Effector memory CD8-positive, alpha-beta T cell (primary cell): ENCODE results near the gene FALEC.

Source experiments
- ATAC-seq: fragments of 150-1000 bp; cut with Tn5 transposase; replicated peaks from 2 replicates; pipeline ENCODE4 v1.10.0; 2021; ENCODE audit warnings: mild to moderate bottlenecking, moderate library complexity
- DNase-seq, 3 experiments: peaks; one replicate each; pipeline ENCODE4 v3.0.0; 2021
- H3K27ac Mint-ChIP-seq, 2 donors: one replicate each; pipeline ENCODE4 v1.8.0; 2022; ENCODE audit warnings: mild to moderate bottlenecking in 2 of 2, mixed read lengths in 2 of 2, moderate library complexity in 2 of 2
- H3K27me3 Mint-ChIP-seq, 2 donors: one replicate each; pipeline ENCODE4 v1.8.0; 2022; ENCODE audit warnings: mixed read lengths in 2 of 2
- H3K36me3 Mint-ChIP-seq: one replicate; pipeline ENCODE4 v1.8.0; 2022; ENCODE audit warnings: mild to moderate bottlenecking, moderate library complexity, mixed read lengths; ENCODE audit not compliant: insufficient read depth
- H3K4me1 Mint-ChIP-seq, 2 donors: one replicate each; pipeline ENCODE4 v1.8.0; 2022; ENCODE audit warnings: low read depth in 2 of 2, mixed read lengths in 2 of 2
- H3K4me3 Mint-ChIP-seq, 2 donors: one replicate each; pipeline ENCODE4 v1.8.0; 2022; ENCODE audit warnings: mild to moderate bottlenecking in 2 of 2, mixed read lengths in 2 of 2, moderate library complexity in 2 of 2
- H3K9me3 Mint-ChIP-seq, 2 donors: one replicate each; pipeline ENCODE4 v1.8.0; 2022; ENCODE audit warnings: mixed read lengths in 2 of 2

The FALEC gene

GRCh38 chr1:150552911-150553289 lies 37.3 kb downstream of the FALEC start:
- Mint-ChIP-seq H3K4me3 (no peak overlapping the region), H3K27ac (no peak overlapping the region), H3K4me1 (peaks cover 17 to 19% of the 10 kb centered on the region in 2 donors), H3K27me3 (peaks cover 7 to 13% of the 10 kb centered on the region in 2 donors), H3K36me3 (peaks cover 22% of the 10 kb centered on the region), H3K9me3 (no peaks in the 10 kb centered on the region)
- DNase-seq (no peak), ATAC-seq (no peak)

GRCh38 chr1:150553392-150554085 lies 38.0 kb downstream of the FALEC start:
- DNase-seq (no peak), ATAC-seq (no peak)
- H3K9me3 Mint-ChIP-seq, result no peaks in the 10 kb centered on the region
- peaks cover 7 to 13% of the 10 kb centered on the region in 2 donors for H3K27me3 Mint-ChIP-seq
- peaks cover 22% of the 10 kb centered on the region for H3K36me3 Mint-ChIP-seq
- peaks cover 15 to 16% of the 10 kb centered on the region in 2 donors for H3K4me1 Mint-ChIP-seq
- no peak overlapping the region for H3K4me3 Mint-ChIP-seq
- no peak overlapping the region for H3K27ac Mint-ChIP-seq

GRCh38 chr1:150554086-150554452 lies 38.5 kb downstream of the FALEC start:
- H3K9me3 Mint-ChIP-seq, result no peaks in the 10 kb centered on the region
- ATAC-seq, result no peak
- H3K36me3 Mint-ChIP-seq, result peaks cover 22% of the 10 kb centered on the region

GRCh38 chr1:150555198-150555970 lies 39.8 kb downstream of the FALEC start:
- DNase-seq (no peak), ATAC-seq (no peak)
- no peaks in the 10 kb centered on the region for H3K9me3 Mint-ChIP-seq
- H3K27ac Mint-ChIP-seq, result peak overlapping the region in 1 of 2 donors; percentile 51
- H3K4me3 Mint-ChIP-seq, result no peak overlapping the region
- peaks cover 25% of the 10 kb centered on the region for H3K36me3 Mint-ChIP-seq
- H3K27me3 Mint-ChIP-seq, result peaks cover 0 to 4% of the 10 kb centered on the region in 2 donors
- H3K4me1 Mint-ChIP-seq, result peaks cover 15 to 17% of the 10 kb centered on the region in 2 donors

More at GRCh38 chr1:150554086-150554452, 38.5 kb downstream of the FALEC start:
- Mint-ChIP-seq H3K27me3 (peaks cover 7 to 13% of the 10 kb centered on the region in 2 donors), H3K4me3 (no peak overlapping the region), H3K27ac (no peak overlapping the region), H3K4me1 (peaks cover 15% of the 10 kb centered on the region in 2 donors)
- no peak for DNase-seq

- no peak overlapping the region for H3K4me3 Mint-ChIP-seq
These were observed 40.7 kb downstream of the FALEC start for GRCh38 chr1:150555971-150556865.

GRCh38 chr1:150557065-150557600 lies 41.6 kb downstream of the FALEC start:
- no peak overlapping the region for H3K27ac Mint-ChIP-seq
- no peaks in the 10 kb centered on the region for H3K27me3 Mint-ChIP-seq
- H3K4me1 Mint-ChIP-seq, result peaks cover 20 to 29% of the 10 kb centered on the region in 2 donors
- H3K36me3 Mint-ChIP-seq, result peaks cover 33% of the 10 kb centered on the region
- no peak overlapping the region for H3K4me3 Mint-ChIP-seq
- no peaks in the 10 kb centered on the region for H3K9me3 Mint-ChIP-seq
- DNase-seq (no peak), ATAC-seq (no peak)

More at GRCh38 chr1:150555971-150556865, 40.7 kb downstream of the FALEC start:
- peaks cover 20 to 23% of the 10 kb centered on the region in 2 donors for H3K4me1 Mint-ChIP-seq
- no peaks in the 10 kb centered on the region for H3K27me3 Mint-ChIP-seq
- no peak for ATAC-seq
- no peaks in the 10 kb centered on the region for H3K9me3 Mint-ChIP-seq
- H3K27ac Mint-ChIP-seq, result peak overlapping the region in 1 of 2 donors; percentile 51
- H3K36me3 Mint-ChIP-seq, result peaks cover 27% of the 10 kb centered on the region
- no peak for DNase-seq

GRCh38 chr1:150557813-150558212 lies 42.3 kb downstream of the FALEC start:
- no peaks in the 10 kb centered on the region for H3K27me3 Mint-ChIP-seq
- no peaks in the 10 kb centered on the region for H3K9me3 Mint-ChIP-seq
- no peak for DNase-seq
- H3K36me3 Mint-ChIP-seq, result peaks cover 39% of the 10 kb centered on the region
- H3K27ac Mint-ChIP-seq, result no peak overlapping the region
- H3K4me1 Mint-ChIP-seq, result peaks cover 24 to 29% of the 10 kb centered on the region in 2 donors
- ATAC-seq, result no peak
- no peak overlapping the region for H3K4me3 Mint-ChIP-seq

- H3K9me3 Mint-ChIP-seq, result no peaks in the 10 kb centered on the region
- H3K36me3 Mint-ChIP-seq, result peaks cover 44% of the 10 kb centered on the region
- H3K4me1 Mint-ChIP-seq, result peaks cover 29 to 34% of the 10 kb centered on the region in 2 donors
- DNase-seq, result no peak
- H3K27me3 Mint-ChIP-seq, result no peaks in the 10 kb centered on the region
- no peak overlapping the region for H3K4me3 Mint-ChIP-seq
- ATAC-seq, result no peak
- no peak overlapping the region for H3K27ac Mint-ChIP-seq
These were observed 42.8 kb downstream of the FALEC start for GRCh38 chr1:150558303-150558704.

GRCh38 chr1:150558761-150559655 lies 43.5 kb downstream of the FALEC start:
- H3K4me3 Mint-ChIP-seq, result peak overlapping the region in 1 of 2 donors; percentile 86
- DNase-seq (no peak), ATAC-seq (no peak)
- H3K36me3 Mint-ChIP-seq, result peaks cover 51% of the 10 kb centered on the region
- H3K9me3 Mint-ChIP-seq, result no peaks in the 10 kb centered on the region
- H3K4me1 Mint-ChIP-seq, result peaks cover 36 to 41% of the 10 kb centered on the region in 2 donors
- H3K27me3 Mint-ChIP-seq, result no peaks in the 10 kb centered on the region
- peak overlapping the region in 1 of 2 donors; percentile 99 for H3K27ac Mint-ChIP-seq

- peaks cover 50% of the 10 kb centered on the region for H3K36me3 Mint-ChIP-seq
- no peak for DNase-seq
- H3K9me3 Mint-ChIP-seq, result no peaks in the 10 kb centered on the region
- ATAC-seq, result no peak
- H3K27ac Mint-ChIP-seq, result peak overlapping the region in 1 of 2 donors; percentile 99
- no peaks in the 10 kb centered on the region for H3K27me3 Mint-ChIP-seq
- H3K4me1 Mint-ChIP-seq, result peaks cover 39 to 47% of the 10 kb centered on the region in 2 donors
- H3K4me3 Mint-ChIP-seq, result peak overlapping the region in 1 of 2 donors; percentile 86
These were observed 44.1 kb downstream of the FALEC start for GRCh38 chr1:150559656-150560010.

- H3K27ac Mint-ChIP-seq, result peak overlapping the region; percentile 98 to 99
- no peaks in the 10 kb centered on the region for H3K27me3 Mint-ChIP-seq
- no peaks in the 10 kb centered on the region for H3K9me3 Mint-ChIP-seq
- peak overlapping the region; percentile 86 to 93 for H3K4me3 Mint-ChIP-seq
- DNase-seq, result peak; percentile 71 to 77 (median 75)
- ATAC-seq, result peak; percentile 12
- peaks cover 42 to 50% of the 10 kb centered on the region in 2 donors for H3K4me1 Mint-ChIP-seq
- H3K36me3 Mint-ChIP-seq, result peaks cover 48% of the 10 kb centered on the region
These were observed 44.5 kb downstream of the FALEC start for GRCh38 chr1:150560011-150560438.

- DNase-seq (peak; percentile 77 to 82 (median 77)), ATAC-seq (peak; percentile 39)
- Mint-ChIP-seq H3K27ac (peak overlapping the region; percentile 98 to 99), H3K9me3 (no peaks in the 10 kb centered on the region), H3K4me3 (peak overlapping the region; percentile 86 to 93), H3K4me1 (peaks cover 43 to 53% of the 10 kb centered on the region in 2 donors), H3K36me3 (peaks cover 43% of the 10 kb centered on the region), H3K27me3 (no peaks in the 10 kb centered on the region)
These were observed 45.2 kb downstream of the FALEC start for GRCh38 chr1:150560576-150561253.
